HG02840 (cell line): Measurements from ENCODE around the gene PTPRU.
"Not testable (repeated sequence)": the region's sequence is repeated elsewhere in the genome, so short reads cannot be mapped to it uniquely, and the experiment has no call there.

ENCODE experiments used
- ATAC-seq: cut with Tn5 transposase; IDR thresholded peaks from one replicate; pipeline ENCODE4 v1.9.1; 2021; ENCODE audit warnings: mild to moderate bottlenecking, moderate library complexity, moderate number of reproducible peaks; ENCODE audit not compliant: unreplicated experiment, low FRiP score

The PTPRU gene

GRCh38 chr1:29311352-29312030, 75.2 kb downstream of the PTPRU start:
- no peak for ATAC-seq

DNA sequence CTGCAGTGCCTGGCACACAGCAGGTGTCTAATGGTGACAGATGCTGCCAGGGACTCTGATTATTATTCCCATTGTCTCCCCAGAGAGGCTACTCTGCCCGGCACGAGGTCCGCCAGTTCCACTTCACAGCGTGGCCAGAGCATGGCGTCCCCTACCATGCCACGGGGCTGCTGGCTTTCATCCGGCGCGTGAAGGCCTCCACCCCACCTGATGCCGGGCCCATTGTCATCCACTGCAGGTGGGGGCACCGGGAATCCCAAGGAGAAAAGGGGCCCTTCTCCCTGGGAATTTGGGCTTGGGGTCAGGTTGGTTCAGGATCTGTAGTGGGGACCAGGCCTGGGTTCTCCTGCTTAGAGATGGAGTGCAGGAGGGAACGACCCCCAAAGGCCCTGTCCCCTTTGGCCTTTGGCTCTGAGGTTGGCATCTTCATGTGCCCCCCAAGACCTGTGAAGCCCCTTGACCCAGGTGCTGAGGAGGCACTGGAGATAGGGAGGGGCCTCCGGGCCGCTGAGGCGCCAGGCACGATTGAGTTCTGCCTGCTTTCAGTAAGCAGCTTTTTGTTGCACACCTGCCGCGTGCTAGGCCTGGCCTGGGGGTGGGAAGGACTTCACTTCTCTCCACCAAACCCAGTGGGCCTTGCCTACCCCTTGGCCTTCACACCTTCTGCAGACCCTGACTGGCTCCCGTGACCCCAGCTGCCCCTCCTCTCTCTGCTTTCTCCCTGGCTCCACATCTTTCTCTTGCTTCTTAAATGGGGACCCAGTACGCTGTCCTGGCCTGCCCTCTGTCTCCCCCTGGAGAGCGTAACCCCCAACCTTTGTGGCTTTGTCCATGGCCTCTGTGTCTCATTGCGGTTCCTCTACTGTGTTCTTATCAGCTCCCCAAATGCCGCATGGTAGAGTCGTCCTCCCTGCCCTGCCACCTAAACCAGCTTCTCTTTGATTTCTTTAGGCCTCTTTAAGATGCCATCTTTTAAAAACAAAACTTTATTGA, 76.4 kb downstream of the PTPRU start:
- ATAC-seq: no peak

DNA sequence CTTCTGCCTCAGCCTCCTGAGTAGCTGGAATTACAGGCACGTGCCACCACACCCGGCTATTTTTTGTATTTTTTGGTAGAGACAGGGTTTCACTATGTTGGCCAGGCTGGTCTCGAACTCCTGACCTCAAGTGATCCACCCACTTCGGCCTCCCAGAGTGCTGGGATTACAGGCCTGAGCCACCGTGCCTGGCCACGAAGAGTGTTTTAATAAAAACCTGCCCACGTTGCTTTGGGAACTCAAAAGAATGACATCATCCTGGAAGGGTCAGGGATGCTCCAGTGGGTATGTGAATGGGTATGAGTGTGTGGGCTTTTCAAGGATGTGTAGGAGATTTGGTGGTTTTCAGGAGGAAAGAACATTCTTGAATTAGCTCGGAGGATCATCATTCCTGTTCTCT, 78.4 kb downstream of the PTPRU start:
- ATAC-seq: not testable (repeated sequence)

DNA sequence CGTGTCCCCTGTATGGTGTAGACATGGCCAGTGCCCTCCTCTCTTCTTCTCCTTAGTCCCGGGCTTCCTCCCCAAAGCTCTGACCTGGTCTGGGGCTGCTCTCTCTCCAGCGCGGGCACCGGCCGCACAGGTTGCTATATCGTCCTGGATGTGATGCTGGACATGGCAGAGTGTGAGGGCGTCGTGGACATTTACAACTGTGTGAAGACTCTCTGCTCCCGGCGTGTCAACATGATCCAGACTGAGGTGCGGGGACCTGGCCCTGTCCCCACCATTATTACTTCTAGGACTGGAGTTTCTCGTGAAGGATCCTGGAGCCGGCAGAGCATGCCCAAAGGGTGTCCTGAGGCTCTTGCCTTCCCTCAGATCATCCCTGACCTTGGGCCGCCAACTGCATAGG, 78.9 kb downstream of the PTPRU start:
- ATAC-seq: no peak

GRCh38 chr1:29315876-29316275, 79.6 kb downstream of the PTPRU start:
- no peak for ATAC-seq

DNA sequence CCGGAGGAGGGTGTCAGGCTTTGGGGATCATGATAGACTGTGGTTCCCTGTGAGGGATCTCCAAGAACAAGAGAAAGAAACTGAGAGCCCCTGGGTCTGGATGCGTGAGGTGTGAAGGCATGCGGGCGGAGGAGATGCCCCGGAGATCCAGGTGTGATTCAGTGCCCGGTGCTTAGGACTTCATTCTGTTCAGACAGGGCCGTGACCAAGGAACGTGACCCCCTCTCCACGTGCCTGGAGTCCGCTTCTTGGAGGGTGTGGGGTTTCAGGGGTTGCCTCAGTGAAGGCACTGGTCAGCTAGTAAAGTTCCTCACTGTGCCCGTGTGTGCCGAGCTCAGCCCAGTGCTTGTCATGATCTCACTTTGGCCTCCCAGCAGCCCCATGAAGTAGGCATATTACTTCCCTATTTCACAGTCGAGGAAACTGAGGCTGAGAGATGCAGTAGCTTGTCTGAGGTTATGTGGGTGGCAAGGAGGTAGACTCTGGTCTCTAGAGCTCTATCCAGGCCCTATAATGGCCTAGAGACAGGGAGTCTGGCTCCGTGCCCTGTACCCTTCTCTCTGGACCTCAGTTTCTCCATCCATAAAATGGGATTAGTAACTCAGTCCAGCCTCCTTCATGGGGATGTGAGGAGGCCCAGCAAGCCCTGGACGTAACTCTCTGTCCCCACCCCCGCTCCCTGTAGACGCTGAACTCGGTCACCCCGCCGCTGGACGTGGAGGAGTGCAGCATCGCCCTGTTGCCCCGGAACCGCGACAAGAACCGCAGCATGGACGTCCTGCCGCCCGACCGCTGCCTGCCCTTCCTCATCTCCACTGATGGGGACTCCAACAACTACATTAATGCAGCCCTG, 81.0 kb downstream of the PTPRU start:
- no peak for ATAC-seq

GRCh38 chr1:29317916-29318530, 81.7 kb downstream of the PTPRU start:
- ATAC-seq: no peak

GRCh38 chr1:29318724-29319123, 82.4 kb downstream of the PTPRU start:
- ATAC-seq: no peak

- ATAC-seq: no peak
These were observed 83.2 kb downstream of the PTPRU start for GRCh38 chr1:29319300-29320110.

DNA sequence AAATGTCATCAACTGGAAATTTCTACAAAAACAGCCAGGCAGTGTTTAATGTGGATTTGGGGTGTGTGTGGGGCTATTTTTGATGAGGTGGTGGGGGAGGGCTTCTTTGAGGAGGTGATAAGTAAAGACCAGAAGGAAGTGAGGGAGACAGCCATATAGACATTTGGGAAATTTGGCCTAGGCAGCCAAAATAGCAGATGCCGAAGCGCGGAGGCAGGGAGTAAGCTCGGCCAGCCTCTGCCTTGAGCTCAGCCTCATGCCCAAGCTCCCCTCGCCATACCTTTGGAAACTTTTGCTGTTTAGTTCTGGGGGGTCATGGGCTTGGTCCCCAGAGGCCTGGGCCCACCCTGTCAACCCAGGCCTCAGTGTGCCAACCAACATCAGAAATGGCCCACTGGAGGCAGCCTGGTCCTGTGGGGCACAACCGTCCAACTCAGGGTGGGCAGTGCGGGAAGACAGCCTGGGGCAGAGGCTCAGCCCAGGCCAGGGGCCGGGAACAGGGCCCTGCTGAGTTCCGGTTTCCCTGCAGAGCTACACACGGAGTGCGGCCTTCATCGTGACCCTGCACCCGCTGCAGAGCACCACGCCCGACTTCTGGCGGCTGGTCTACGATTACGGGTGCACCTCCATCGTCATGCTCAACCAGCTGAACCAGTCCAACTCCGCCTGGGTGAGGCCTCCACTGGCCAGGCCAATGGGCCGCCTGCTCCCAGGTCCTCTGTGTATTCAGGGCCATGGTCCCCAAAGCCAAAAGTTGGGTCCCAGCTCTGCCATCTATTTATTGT, 84.0 kb downstream of the PTPRU start:
- ATAC-seq: no peak

DNA sequence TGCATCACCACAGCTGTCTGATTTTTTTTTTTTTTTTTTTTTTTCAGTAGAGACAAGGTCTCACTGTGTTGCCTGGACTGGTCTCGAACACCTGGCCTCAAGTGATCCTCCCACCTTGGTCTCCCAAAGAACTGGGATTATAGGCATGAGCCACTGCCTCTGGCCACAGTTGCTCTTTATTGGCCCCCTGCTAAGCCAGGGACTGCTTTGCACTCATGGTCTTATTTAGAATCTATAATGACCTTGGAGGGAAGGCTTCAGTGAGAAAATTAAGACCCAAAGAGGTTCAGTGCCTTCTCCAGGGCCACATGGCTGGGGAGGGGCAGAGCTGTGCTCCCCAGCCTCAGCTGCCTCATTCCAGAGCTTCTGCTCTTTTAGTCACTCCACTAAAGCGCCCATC, 84.9 kb downstream of the PTPRU start:
- no peak for ATAC-seq

GRCh38 chr1:29322147-29322694, 85.9 kb downstream of the PTPRU start:
- no peak for ATAC-seq

DNA sequence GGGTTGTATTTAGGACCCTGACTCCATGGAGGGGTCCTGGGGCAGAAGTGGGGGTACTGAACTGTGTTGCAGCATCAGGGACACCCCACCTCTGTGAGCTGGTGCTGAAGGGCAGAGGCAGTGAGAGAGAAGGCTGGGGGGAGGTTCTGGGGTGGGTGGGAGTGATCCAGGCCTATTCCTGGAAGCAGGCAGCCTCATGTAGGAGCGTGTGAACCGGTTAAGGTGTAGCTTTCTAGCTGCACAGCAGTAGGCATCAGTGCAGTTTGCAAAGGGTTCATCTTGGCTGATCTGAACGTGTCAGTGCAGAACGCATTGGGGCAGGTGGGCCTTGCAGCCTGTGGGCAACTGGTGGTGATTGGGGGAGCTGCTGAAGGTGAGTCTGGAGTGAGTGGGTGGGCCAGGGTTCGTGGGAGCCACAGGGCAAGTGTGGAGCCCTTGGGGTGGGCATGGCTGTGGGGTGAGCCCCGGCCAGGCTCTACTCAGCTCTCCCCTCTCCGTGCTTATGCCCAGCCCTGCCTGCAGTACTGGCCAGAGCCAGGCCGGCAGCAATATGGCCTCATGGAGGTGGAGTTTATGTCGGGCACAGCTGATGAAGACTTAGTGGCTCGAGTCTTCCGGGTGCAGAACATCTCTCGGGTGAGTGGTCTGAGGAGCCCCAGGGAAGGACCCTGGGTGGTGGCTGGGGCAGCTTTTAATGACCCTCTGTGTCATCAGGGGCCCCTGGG, 86.7 kb downstream of the PTPRU start:
- no peak for ATAC-seq

DNA sequence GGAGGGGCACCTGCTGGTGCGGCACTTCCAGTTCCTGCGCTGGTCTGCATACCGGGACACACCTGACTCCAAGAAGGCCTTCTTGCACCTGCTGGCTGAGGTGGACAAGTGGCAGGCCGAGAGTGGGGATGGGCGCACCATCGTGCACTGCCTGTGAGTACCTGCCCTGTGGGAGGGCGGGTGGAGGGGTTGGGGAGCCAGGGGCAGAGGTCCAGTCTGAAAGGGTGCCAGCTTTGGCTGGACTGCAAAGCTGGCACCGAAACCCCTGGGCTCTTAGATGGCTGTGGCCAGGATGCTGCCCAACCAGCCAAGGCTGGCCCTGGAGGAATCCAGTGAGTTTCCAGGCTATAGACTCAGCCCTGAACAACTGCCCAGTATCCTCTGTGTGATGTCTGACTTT, 87.3 kb downstream of the PTPRU start:
- ATAC-seq: no peak

GRCh38 chr1:29324202-29324601, 87.9 kb downstream of the PTPRU start:
- no peak for ATAC-seq

GRCh38 chr1:29324771-29325351, 88.5 kb downstream of the PTPRU start:
- ATAC-seq: no peak

DNA sequence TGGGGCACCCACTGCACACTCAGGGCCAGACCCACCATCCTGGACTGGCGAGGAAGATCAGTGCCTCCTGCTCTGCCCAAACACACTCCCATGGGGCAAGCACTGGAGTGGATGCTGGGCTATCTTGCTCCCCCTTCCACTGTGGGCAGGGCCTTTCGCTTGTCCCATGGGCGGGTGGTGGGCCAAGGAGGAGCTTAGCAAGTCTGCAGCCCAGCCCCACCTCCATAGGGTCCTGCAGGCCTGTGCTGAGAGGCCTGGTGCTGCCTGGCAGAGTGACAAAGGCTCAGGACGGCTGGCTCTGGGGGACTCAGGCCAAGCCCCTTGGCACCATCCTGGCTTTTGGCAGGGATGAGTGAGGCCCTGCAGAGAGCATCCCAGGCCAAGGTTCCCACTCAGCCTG, 89.4 kb downstream of the PTPRU start:
- no peak for ATAC-seq
